ENCODE measurements around the gene SLC16A5.
"Not testable (repeated sequence)": the region's sequence is repeated elsewhere in the genome, so short reads cannot be mapped to it uniquely, and the experiment has no call there.

The SLC16A5 gene

GRCh38 chr17:75087558-75088453, at the start of gene SLC16A5:
Gene SLC16A5, plus strand, starts transcription at chr17:75087954. Its CDS starts 5,683 bp downstream, at chr17:75093637.
- H3K4me1 Mint-ChIP-seq (ENCODE audit: low read depth), result peaks cover 70% of the 10 kb centered on the region

GRCh38 chr17:75039238-75039637, 48.5 kb upstream of the SLC16A5 start:
- peaks cover 3% of the 10 kb centered on the region for H3K27me3 Mint-ChIP-seq
- no peak overlapping the region for H3K4me3 Mint-ChIP-seq
- peaks cover 21% of the 10 kb centered on the region for H3K4me1 Mint-ChIP-seq (ENCODE audit: low read depth)
- no peak overlapping the region for H3K27ac Mint-ChIP-seq
- H3K36me3 Mint-ChIP-seq (ENCODE audit: low read depth), result peaks cover 62% of the 10 kb centered on the region
- intact Hi-C loops (cut with micrococcal nuclease), result no loop called here
- H3K9me3 Mint-ChIP-seq, result no peaks in the 10 kb centered on the region

More at GRCh38 chr17:75087558-75088453, at the start of gene SLC16A5:
- Mint-ChIP-seq H3K36me3 (ENCODE audit: low read depth) (peaks cover 12% of the 10 kb centered on the region), H3K9me3 (no peaks in the 10 kb centered on the region), H3K27ac (peak within 1 kb of the TSS; percentile 93), H3K27me3 (no peaks in the 10 kb centered on the region), H3K4me3 (peak within 1 kb of the TSS; percentile 95)
- intact Hi-C loops (cut with micrococcal nuclease), result no loop called here

GRCh38 chr17:75041656-75042280, 46.0 kb upstream of the SLC16A5 start:
- Mint-ChIP-seq H3K4me1 (ENCODE audit: low read depth) (peaks cover 20% of the 10 kb centered on the region), H3K27ac (no peak overlapping the region), H3K4me3 (no peak overlapping the region), H3K36me3 (ENCODE audit: low read depth) (peaks cover 77% of the 10 kb centered on the region), H3K27me3 (no peaks in the 10 kb centered on the region), H3K9me3 (no peaks in the 10 kb centered on the region)
- intact Hi-C loops (cut with micrococcal nuclease), result no loop called here

- Mint-ChIP-seq H3K4me1 (ENCODE audit: low read depth) (peaks cover 30% of the 10 kb centered on the region), H3K36me3 (ENCODE audit: low read depth) (peaks cover 73% of the 10 kb centered on the region)
- intact Hi-C loops (cut with micrococcal nuclease); H3K4me3 Mint-ChIP-seq; H3K9me3 Mint-ChIP-seq; H3K27ac Mint-ChIP-seq; H3K27me3 Mint-ChIP-seq: not testable (repeated sequence)
Measured at GRCh38 chr17:75043789-75044188, 44.0 kb upstream of the SLC16A5 start.

- Mint-ChIP-seq H3K9me3 (no peaks in the 10 kb centered on the region), H3K36me3 (ENCODE audit: low read depth) (peaks cover 65% of the 10 kb centered on the region), H3K27ac (peak overlapping the region; percentile 37), H3K27me3 (no peaks in the 10 kb centered on the region), H3K4me3 (no peak overlapping the region), H3K4me1 (ENCODE audit: low read depth) (peaks cover 30% of the 10 kb centered on the region)
- intact Hi-C loops (cut with micrococcal nuclease), result no loop called here
Measured at GRCh38 chr17:75044716-75045115, 43.0 kb upstream of the SLC16A5 start.

- not testable (repeated sequence) for H3K9me3 Mint-ChIP-seq, H3K27me3 Mint-ChIP-seq
- H3K4me3 Mint-ChIP-seq, result peak overlapping the region; percentile 99
- intact Hi-C loops (cut with micrococcal nuclease), result loop anchor here (2.0 kb wide), 1 partner anchor 13 kb away; no protein-coding TSS in a partner anchor
- H3K27ac Mint-ChIP-seq, result peak overlapping the region; percentile 99
- H3K4me1 Mint-ChIP-seq (ENCODE audit: low read depth), result peaks cover 30% of the 10 kb centered on the region
- peaks cover 65% of the 10 kb centered on the region for H3K36me3 Mint-ChIP-seq (ENCODE audit: low read depth)
Measured at GRCh38 chr17:75045946-75046406, 41.8 kb upstream of the SLC16A5 start.

GRCh38 chr17:75046407-75047289, 41.1 kb upstream of the SLC16A5 start, which contains the start of the genes ATP5PD and KCTD2:
Gene ATP5PD, minus strand, starts transcription at chr17:75046969. Its CDS starts 4,319 bp downstream, at chr17:75042650.
Gene KCTD2, plus strand, starts transcription at chr17:75047225. Its CDS starts 26 bp downstream, at chr17:75047251.
- H3K27ac Mint-ChIP-seq, result peak within 1 kb of the TSS; percentile 99
- intact Hi-C loops (cut with micrococcal nuclease), result loop anchor here (2.0 kb wide), 1 partner anchor 14 kb away; no protein-coding TSS in a partner anchor
- peak within 1 kb of the TSS; percentile 99 for H3K4me3 Mint-ChIP-seq
- no peaks in the 10 kb centered on the region for H3K9me3 Mint-ChIP-seq
- peaks cover 30% of the 10 kb centered on the region for H3K4me1 Mint-ChIP-seq (ENCODE audit: low read depth)
- H3K27me3 Mint-ChIP-seq, result no peaks in the 10 kb centered on the region
- peaks cover 65% of the 10 kb centered on the region for H3K36me3 Mint-ChIP-seq (ENCODE audit: low read depth)

- Mint-ChIP-seq H3K36me3 (ENCODE audit: low read depth) (peaks cover 65% of the 10 kb centered on the region), H3K27ac (peak overlapping the region; percentile 99), H3K27me3 (no peaks in the 10 kb centered on the region), H3K4me1 (ENCODE audit: low read depth) (peaks cover 30% of the 10 kb centered on the region), H3K9me3 (no peaks in the 10 kb centered on the region), H3K4me3 (peak overlapping the region; percentile 84)
- intact Hi-C loops (cut with micrococcal nuclease), result loop anchor here (2.0 kb wide), 1 partner anchor 15 kb away; no protein-coding TSS in a partner anchor
Measured at GRCh38 chr17:75047398-75048098, 40.2 kb upstream of the SLC16A5 start.

- no peaks in the 10 kb centered on the region for H3K9me3 Mint-ChIP-seq
- peaks cover 69% of the 10 kb centered on the region for H3K36me3 Mint-ChIP-seq (ENCODE audit: low read depth)
Measured at GRCh38 chr17:75048249-75048878, 39.4 kb upstream of the SLC16A5 start.

GRCh38 chr17:75049057-75049456, 38.7 kb upstream of the SLC16A5 start:
- intact Hi-C loops (cut with micrococcal nuclease), result no loop called here
- H3K27ac Mint-ChIP-seq, result no peak overlapping the region
- peaks cover 30% of the 10 kb centered on the region for H3K4me1 Mint-ChIP-seq (ENCODE audit: low read depth)
- no peaks in the 10 kb centered on the region for H3K27me3 Mint-ChIP-seq
- peaks cover 69% of the 10 kb centered on the region for H3K36me3 Mint-ChIP-seq (ENCODE audit: low read depth)
- no peaks in the 10 kb centered on the region for H3K9me3 Mint-ChIP-seq
- H3K4me3 Mint-ChIP-seq, result no peak overlapping the region

More at GRCh38 chr17:75048249-75048878, 39.4 kb upstream of the SLC16A5 start:
- H3K27ac Mint-ChIP-seq, result peak overlapping the region; percentile 99
- H3K4me3 Mint-ChIP-seq, result peak overlapping the region; percentile 84
- H3K27me3 Mint-ChIP-seq, result no peaks in the 10 kb centered on the region
- intact Hi-C loops (cut with micrococcal nuclease), result no loop called here
- peaks cover 30% of the 10 kb centered on the region for H3K4me1 Mint-ChIP-seq (ENCODE audit: low read depth)

- Mint-ChIP-seq H3K4me3 (no peak overlapping the region), H3K27me3 (no peaks in the 10 kb centered on the region), H3K9me3 (no peaks in the 10 kb centered on the region), H3K27ac (no peak overlapping the region), H3K36me3 (ENCODE audit: low read depth) (peaks cover 71% of the 10 kb centered on the region), H3K4me1 (ENCODE audit: low read depth) (peaks cover 27% of the 10 kb centered on the region)
- intact Hi-C loops (cut with micrococcal nuclease), result no loop called here
Measured at GRCh38 chr17:75049706-75050105, 38.0 kb upstream of the SLC16A5 start.

- no peak overlapping the region for H3K4me3 Mint-ChIP-seq
- no peaks in the 10 kb centered on the region for H3K27me3 Mint-ChIP-seq
- no peaks in the 10 kb centered on the region for H3K9me3 Mint-ChIP-seq
- H3K36me3 Mint-ChIP-seq (ENCODE audit: low read depth), result peaks cover 81% of the 10 kb centered on the region
- intact Hi-C loops (cut with micrococcal nuclease), result no loop called here
- H3K27ac Mint-ChIP-seq, result no peak overlapping the region
- peaks cover 13% of the 10 kb centered on the region for H3K4me1 Mint-ChIP-seq (ENCODE audit: low read depth)
Measured at GRCh38 chr17:75051941-75052340, 35.8 kb upstream of the SLC16A5 start.

All from dendritic cell treated with granulocyte-macrophage colony-stimulating factor and Interleukin-4, amounts not matched to agents 40 ng/mL and 50 ng/mL, for 4 days (primary cell).